Measurements from ENCODE around the gene SIDT1.

SIDT1 gene

DNA sequence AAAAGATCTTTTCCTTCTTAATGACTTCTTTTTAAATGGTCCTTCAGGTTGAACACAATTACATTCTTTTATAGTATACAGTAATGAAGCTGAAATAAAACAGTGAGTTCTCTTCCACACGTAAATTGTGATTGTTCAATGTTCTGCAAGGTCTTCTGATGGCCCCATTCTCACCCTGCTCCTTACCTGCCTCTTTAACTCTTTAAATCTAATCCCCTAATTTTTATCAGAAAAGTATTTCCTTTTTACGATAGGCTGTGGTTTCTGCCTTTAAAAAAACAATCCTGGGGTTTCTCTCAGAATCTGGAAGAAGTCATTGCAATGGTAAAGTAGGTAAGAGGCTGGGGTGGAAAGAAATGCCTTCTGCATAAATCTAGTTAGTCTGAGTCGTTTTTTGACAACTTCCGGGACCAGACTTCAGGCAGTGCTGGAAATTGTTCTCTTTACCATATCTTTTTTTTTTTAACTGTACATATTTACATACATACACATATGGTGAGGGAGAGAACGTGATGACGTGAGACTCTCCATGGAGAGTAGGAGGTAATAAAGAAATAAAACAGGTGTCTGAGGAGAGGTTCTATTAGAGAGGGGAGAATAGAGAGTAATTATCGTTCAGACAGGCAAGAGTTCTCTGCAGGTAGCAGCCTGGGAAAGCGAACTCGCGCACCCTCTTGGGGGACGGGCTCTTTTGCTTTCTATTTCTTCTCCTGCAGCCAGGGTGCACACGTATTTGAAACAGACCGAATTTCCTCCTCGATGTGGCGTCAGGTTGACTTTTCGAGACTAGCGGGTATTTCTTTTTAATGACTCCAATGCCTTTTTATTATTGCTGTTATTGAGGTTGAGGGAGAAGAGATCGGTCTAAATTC, at the start of gene SIDT1:
Gene SIDT1 (plus strand): TSS at position 730 of the 872 bp plus-strand sequence. CDS start 467 bp downstream, outside the sequence.
- peak; percentile 68 for DNase-seq

DNA sequence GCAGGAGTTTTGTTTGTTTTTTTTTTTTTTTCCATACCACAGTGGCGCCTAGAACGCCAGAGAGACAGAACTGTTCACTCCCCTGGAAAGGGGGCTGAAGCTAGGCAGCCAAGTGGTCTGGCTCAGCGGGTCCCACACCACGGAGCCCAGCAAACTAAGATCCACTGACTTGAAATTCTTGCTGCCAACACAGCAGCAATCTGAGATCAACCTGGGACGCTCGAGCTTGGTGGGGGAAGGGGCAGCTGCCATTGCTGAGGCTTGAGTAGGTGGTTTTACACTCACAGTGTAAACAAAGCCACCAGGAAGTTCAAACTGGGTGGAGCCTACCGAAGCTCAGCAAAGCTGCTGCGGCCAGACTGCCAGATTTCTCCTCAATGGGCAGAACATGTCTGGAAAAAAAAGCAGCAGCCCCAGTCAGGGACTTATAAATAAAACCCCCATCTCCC, 47.2 kb upstream of the SIDT1 start:
- no peak for DNase-seq

DNA sequence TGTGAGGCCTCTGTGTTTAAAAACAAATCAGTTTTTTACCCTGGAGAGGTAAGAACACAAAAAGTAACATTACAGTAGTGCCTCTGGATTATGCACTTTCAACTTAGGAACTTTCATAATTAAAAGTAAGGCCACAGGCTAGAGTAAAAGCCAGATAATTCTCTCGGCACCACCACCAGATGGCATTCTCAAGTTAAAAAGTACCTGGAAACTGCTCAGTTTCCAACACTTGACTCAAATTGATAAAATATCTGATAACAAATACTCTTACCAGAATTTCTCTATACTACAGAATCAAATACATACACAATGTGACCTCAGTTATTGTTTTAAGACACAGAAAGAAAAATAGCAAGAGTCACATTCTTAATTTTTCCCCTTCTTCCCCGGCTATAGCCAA, 37.3 kb upstream of the SIDT1 start:
- peak; percentile 31 for DNase-seq

DNA sequence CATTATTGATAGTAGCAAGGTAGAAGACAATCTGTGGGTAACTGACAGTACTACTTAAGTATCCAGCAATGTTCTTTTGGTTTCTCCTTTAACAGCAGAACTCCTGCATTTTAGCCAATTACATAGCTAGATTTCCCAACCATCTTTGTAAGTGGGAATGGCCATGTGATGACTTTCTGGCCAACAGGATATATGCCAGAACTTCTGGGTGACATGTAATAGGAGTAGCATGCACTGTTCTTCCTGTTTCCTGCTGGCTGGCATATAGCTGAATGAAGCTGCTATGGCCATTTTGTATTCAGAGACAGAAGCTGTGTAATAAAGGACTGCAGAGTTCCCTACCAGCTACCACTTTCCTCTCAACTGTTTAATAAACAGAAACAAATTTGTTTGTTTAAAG, 35.4 kb upstream of the SIDT1 start:
- no peak for DNase-seq

DNA sequence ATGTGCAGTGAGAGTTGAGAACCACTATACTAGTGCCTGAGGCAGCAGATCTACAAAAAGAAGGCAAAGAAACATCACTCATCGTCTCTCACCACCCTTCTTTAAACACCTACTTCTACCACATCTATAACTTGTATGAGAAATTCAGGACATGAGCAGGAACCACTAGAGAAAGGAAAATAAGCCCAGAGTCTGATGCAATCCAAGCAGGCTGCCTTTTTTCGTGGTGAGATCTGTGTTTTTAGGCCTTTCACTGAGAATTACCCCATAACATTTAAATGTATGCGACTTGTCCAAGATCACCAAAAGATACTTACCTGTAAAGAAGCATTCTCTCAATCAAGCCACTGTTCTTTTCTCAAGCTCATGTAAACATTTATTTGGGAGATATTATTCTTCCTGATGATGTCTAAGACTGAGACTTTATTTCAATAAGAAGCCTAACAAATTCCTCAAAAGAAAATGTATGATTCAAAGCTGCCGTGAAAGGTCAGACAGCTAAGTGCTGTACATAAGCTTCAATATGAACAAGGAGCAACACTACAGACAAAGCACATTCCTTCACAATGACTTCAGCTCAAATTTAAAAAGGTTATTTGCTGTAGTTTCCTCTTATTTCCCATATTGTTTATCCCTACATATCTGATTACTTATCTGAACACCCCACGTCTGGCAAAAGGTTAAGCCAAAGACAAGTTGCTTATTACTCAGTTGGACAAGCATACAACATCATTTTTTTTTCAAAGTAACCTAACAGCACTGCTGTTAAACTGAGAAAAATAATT, 33.9 kb upstream of the SIDT1 start:
- no peak for DNase-seq

DNA sequence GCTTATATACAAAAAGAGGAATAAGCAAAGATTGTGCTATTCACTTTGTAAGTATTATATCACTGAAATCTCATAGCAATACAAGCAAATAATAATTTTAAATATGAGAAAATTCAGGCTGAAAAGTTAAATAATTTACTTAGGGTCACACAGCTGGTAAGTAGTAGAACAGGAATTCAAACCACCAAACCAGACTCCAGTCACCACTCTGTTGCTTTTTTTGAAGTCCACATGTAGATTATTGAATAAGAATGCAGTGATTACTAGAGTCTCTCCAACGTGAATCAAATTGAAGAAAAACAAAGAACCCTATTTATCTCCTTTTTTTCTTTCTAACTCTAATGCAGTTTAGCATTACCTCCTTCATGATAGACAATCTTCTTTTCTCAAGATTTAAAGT, 33.3 kb upstream of the SIDT1 start:
- DNase-seq: no peak

DNA sequence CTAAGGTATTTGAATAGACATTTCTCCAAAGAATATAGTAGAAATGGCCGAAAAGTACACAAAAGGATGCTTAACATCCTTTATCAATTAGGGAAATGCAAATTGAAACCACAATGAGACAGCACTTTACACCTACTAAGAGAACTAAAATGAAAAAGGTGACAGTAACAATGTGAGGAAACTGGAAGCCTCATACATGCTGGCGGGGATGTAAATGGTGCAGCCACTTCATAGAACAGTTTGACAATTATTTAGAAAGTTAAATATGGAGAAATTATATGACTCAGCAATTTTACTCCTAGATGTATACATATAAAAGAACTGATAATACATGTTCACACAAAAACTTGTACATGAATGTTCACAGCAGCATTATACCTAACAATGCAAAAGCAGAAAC, 30.8 kb upstream of the SIDT1 start:
- no peak for DNase-seq

DNA sequence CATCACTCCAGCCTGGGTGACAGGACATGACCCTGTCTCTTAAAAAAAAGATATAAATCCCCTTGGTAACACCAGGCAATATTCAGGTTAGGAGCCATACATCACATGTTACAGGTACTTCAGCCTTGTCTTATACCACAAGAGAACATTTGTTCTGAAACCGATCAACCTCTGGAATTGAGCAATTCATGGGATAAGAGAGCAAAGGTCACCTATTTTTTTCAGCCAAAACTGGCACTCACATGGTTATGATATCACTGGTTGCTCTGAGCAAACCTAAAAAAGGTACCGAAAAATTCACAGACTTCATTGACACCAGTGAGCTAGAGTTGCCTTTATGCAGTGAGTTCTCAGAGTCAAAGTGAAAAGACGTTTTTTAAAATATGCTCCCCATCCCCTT, 26.5 kb upstream of the SIDT1 start:
- DNase-seq: no peak

DNA sequence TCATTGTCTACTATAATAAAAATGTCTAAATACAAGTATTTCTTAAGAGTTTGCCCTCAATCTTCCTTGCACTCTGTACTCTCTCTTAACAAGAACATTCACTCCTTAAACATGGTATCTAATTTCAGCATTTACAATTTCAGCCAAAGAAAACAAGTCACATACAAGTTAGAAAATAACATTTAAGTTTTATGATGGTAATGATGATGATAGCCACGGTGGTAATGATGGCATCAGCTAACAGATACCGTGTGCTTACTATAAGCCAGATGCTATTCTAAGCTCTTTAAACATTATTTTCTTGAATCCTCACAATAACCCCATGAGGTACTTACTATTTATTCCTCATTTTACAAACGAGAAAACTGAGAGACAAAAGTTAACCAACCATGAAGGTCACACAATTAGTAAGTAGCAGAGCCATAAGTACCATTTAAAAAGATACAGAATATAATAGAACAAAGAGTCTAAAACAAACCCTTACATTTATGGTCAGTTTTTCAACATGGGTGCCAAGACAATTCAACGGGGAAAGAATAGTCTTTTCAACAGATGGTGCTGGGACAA, 24.8 kb upstream of the SIDT1 start:
- no peak for DNase-seq

DNA sequence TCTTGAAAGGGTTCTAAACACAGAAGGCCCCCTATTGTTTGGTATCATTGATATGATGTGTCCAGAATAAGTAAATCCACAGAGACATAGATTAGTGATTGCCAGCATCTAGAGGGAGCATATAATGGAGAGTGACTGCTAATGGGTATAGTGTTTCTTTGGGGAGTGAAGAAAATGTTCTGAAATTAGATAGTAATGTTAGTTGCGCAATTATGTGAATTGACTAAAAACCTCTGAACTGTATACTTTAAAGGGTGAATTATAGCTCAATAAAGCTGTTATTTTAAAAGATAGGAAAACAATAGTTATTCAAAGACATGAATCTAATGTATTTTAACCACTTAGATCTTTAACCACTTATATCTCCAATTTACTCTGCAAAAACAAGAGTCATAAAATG, 23.4 kb upstream of the SIDT1 start:
- DNase-seq: no peak

DNA sequence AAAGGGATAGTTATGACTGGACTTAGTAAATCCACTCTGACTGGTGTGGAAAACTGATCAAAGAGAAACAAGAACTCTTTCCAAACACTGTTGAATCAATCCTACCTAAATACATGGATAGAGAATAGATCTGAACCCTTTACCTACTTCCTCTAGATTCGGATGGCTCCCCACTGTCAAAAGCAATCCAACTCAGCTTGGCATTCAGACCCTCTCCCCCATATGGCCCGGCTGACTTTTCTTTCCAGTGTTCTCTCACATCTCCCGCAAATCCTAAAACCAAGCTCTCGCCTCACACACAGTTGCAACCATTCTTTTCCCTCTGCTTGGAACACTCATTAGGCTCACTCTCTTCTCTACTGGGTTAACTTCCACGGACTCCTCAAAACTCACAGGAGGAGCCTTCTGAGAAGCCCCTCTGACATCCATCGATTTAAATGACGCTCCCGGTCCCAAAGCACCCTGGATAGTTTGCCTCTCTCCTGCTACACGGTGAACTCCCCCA, 18.0 kb upstream of the SIDT1 start:
- no peak for DNase-seq

DNA sequence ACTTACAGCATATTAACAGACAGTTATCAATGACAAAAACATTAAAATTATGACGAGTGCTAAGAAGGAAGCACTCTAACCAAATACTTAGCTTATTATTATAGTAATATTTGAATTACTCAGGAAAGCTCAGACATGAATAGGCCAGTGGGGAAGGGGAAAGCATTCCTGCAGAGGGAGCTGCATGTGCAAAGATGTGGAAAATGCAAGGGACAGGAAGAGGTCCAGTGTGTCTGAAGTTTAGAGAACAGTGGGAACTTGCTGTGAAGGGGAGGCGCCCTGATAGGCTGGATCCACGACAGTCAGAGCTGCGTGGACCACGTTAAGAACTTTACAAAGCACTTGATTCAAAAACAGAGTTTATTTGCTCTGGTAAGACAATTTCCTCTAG, 16.2 kb upstream of the SIDT1 start:
- no peak for DNase-seq

DNA sequence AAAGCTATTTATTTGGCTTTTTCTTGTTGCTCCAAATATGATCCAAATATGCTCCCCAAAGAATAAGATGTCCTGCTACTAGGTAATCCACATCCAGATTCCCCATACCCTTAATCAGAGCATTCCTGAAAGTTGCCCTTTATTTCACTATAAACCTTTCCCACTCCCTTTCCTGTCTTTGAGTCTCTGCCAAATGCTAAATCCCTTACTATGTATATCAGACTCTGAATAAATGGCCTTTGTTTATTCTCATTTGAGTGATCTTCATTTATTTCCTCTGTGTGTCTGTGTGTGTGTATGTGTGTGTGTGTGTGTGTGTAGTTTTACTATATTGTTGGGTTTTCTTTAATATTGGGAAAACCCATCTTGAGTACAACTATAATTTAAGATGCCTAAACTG, 10.4 kb upstream of the SIDT1 start:
- DNase-seq: no peak

DNA sequence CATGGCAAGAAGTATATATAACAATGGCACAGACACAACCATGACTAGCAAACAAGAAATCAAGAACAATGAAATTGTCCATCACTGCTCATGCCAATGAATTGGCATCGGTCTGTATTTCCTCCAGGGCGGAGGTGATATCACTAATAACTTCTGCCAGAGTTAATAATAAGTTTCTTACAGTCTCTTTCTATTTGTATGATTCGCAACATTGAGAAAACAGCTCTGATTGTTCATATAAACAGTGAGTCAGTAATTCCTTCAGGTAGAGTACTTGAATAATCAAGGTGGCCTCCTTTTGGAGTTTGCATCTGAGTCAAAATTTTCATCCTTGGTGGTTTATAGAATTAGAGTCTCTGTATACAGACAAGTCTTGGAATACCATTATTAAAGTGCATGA, 9.1 kb upstream of the SIDT1 start:
- DNase-seq: no peak

DNA sequence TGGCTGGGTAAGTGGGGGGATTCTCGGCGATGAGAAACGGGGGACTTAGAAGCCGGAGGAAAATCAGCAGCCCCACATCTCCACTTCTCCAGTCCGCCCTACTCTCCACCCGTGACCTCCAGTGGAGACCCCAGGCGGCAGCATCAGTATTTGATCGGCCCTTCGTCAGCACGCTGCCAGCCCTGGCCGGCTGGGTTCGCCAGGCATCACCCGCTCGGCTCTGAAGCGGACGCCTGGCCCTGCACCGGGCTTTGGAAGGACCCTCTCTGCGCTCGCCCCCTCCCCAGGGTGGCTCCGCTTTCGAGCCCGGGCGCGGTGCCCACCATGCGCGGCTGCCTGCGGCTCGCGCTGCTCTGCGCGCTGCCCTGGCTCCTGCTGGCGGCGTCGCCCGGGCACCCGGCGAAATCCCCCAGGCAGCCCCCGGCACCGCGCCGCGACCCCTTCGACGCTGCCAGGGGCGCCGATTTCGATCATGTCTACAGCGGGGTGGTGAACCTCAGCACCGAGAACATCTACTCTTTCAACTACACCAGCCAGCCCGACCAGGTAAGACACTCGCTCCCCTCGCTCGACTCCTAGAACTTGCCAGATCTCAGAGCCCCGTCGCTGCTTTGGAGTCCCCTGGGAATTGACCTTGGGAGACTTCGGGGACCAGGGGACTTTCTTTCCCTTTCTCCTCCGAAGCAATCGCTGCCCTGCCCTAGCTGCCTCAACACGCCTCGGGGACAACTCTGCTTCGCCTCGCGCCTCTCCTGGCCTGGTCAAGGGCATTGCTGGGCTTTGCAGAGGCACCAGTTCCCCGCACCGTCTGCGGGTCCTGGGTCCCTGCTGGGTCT, 561 bp downstream of the SIDT1 start:
- peak; percentile 46 for DNase-seq

DNA sequence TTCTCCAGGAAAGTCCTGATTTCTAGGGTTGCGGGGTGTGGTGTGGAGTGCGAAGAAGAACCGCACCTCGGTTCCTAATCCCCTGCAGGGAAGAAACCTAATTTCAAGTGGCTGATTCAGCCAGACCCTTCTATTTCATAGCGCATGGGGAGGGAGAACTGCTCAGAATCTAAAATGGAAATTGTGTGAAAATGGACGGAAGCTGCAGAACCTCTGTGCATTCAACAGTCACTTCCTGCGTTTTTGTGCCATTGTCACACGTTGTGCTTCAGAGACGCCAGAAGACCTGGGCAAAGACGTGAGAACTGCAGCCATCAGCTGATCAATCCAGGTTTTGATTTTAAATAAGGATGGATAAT, 1.2 kb downstream of the SIDT1 start:
- peak; percentile 42 for DNase-seq

DNA sequence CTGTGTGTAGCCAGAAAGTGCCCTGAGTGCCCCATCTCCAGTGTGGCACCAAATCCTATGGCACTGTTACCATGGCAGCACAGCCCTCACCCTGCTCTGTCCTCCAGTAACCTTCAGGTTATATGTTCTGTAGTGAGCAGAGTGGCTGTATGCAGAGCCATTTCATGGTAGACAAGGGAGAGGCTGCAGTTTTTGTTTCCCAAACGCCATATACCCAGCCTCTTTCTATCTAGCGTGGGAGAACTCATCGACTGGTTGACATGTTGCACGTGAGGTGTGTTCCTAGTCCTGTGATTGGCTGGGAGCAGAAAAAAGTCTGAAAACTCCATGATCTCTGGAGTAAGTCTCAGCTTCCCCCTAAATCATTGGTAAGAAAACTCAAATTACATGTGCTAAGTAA, 2.0 kb downstream of the SIDT1 start:
- peak; percentile 26 for DNase-seq

DNA sequence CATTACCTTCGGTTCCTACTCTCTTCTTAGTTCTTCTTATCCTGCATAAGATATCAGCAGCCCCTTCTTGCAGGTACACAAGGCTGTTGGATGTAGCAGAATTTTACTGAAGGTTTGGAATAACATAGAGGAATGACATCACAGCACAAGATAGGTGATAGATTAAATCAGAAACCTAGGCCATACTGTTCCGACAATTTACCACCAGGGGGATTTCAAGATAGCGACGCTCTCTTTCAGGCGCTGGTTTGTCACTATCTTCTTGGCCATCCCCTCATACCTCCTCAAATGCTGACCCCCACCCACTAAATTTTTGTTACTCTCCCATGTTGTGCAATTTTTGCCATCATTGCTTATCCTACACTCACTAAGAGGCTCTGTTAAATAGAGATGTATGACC, 3.5 kb downstream of the SIDT1 start:
- no peak for DNase-seq

DNA sequence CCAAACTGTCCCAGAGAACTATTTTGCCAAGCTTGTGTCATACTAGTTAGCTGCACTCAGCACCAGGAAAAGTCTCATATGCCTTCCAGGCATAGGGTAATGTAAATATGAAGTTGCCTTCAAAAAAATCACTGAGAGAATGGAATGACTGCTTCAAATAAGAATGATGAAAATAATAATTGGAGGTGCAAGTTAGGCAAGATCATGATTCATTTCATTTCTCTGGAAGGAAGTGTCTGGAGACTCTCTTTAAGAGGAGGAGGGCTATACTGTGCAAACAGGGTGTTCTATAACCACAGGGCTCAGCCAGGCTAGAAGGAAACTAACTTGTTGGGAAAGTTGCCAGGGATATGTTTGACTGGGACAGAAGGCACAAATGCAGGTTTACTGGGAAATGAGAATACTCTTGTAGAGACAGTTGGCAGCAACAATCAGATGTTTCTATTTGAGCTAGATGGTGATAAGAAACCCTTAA, 4.3 kb downstream of the SIDT1 start:
- DNase-seq: no peak

DNA sequence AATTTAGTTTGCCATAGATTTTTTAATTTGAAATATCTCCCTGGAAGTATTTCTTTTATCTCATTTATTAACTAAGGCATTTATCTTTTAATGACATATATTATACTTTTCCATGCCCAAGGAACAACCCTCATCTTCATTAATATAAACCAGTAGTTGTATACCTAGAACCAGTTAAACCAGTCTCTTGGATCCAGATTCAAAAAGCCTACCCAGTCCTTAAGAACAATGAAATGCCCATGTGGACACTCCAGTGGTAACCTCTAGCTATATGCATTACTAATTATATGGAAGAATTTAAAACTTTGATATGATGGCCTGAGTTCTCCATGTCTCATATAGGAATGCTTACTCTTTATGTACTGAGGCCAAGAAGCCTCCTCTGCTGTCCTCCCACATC, 4.8 kb downstream of the SIDT1 start:
- DNase-seq: no peak

DNA sequence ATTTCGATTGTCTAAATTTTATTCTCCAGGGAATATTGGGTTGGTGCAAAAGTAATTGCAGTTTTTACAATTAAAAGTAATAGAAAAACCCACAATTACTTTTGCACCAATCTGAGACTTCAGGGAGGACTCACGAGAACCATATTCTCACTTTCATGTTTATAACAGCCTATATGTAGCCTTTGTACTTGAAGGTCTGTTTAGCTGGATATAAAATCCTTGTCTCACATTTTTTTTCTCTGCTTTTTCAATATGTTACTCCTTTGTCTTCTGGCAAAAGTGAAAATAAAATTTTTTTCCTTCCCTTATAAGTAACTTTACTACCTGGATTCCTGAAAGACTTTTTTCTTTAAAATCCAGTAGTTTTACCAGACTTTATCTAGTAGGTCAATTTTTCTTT, 9.2 kb downstream of the SIDT1 start:
- DNase-seq: no peak

DNA sequence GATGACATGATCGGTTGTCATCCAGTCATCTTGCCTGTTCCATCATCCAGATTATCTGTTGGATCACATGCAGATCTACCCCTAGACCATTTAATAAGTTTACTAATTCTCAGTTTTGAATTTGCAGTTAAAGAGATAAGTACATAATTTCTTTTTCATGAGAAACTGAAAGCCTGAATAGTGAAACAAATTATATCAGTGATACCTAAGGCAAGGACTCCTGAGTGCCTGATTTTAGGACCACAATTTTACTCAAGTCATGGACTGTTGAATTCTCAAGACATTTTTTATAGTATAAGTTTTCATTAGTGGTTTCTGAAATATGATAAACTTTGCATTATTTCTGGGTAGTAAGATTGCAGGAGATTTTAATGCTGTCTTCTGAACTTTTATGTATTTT, 13.2 kb downstream of the SIDT1 start:
- DNase-seq: no peak

DNA sequence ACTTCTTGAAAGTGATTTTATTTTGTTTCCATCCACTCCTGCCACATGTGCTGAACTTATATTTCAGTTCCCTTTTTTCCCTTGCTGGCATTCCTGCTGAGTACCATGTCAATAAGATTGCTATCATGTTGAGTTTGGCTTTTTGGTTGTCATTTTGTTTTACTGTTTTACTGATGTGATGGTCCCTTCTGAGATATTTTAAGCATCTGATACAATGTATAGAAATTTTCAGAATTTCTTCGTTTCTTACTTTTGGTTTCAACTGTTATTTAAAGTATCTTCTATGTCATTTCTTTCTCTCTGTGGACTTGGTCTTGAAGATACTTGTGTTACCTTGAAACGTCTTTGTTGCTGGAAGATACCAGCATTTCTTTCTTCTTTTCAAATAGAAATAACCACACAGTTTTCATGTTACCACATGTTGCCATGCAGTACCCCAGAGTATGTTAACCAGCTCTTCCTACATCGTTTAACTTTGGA, 14.1 kb downstream of the SIDT1 start:
- no peak for DNase-seq

Data from stimulated activated CD4-positive, alpha-beta T cell treated with anti-CD3 and anti-CD28 coated beads, Interleukin-4, amount 100 ng/mL, for 24 hours (primary cell).